CD4-positive, alpha-beta T cell treated with Interleukin-6 for 4 hours (primary cell): ENCODE data around the gene CLCN1.

Source experiments
- DNase-seq: peaks from one replicate; pipeline ENCODE4 v3.0.0-alpha.2; 2020; ENCODE audit warnings: mixed read lengths

Gene CLCN1

DNA sequence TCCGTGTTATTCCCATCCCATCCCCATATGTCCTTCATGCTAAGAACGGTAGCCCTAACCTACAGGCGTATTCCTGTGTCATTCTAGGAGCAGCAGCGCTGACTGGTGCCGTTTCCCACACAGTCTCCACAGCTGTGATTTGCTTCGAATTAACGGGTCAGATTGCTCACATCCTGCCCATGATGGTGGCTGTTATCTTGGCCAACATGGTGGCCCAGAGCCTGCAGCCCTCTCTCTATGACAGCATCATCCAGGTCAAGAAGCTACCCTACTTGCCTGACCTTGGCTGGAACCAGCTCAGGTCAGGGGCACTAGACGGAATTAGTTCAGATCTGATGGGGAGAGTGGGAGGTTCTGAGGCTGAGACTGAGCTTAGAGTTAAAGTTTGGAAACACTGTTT, 25.9 kb downstream of the CLCN1 start:
- DNase-seq, result no peak

DNA sequence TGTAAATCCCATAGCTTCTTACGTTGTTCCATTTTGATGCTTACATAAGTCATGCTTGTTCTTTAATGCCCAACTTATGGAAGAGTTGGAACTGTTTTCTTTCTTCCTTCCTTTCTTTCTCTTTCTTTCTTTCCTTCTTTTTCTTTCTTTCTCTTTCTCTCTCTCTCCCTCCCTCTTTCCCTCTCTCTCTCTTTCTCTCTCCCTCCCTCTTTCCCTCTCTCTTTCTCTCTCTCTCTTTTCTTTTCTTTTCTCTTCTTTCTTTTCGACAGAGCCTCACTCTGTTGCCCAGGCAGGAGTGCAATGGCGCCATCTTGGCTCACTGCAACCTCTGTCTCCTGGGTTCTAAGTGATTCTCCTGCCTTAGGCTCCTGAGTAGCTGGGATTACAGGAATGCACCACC, 27.7 kb downstream of the CLCN1 start:
- DNase-seq, result no peak

DNA sequence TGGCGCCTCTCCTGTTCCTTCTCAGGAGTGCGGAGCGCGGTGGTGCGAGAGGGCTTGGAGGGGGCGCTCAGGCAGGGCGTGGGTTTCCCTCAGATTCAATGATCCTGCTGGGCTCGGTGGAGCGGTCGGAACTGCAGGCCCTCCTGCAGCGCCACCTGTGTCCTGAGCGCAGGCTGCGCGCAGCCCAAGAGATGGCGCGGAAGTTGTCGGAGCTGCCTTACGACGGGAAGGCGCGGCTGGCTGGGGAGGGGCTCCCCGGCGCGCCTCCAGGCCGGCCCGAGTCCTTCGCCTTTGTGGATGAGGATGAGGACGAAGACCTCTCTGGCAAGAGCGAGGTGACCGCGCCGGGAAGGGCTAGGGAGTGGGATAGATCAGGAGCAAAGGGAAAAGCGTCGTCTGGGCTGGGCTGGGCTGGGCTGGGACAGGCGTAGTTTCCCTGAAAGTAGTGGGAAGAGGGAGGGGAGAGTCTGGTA, 29.6 kb downstream of the CLCN1 start:
- DNase-seq, result peak; percentile 75

DNA sequence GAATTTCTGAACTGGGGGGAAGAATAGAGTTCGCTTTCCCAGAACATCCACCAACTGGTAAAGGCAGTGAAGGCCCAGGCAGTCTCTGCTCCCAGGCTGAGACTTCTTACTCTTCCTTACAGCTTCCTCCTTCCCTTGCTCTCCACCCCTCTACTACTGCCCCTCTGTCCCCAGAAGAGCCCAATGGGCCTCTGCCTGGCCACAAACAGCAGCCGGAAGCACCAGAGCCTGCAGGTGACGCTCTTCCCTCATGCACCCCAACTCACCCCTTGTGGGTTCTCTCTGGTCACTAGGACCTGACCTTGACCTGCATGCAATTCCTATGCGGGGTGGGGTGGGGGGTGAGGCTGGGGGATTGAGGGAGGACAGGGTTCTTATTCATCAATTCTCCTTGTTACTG, 30.1 kb downstream of the CLCN1 start:
- DNase-seq, result no peak

DNA sequence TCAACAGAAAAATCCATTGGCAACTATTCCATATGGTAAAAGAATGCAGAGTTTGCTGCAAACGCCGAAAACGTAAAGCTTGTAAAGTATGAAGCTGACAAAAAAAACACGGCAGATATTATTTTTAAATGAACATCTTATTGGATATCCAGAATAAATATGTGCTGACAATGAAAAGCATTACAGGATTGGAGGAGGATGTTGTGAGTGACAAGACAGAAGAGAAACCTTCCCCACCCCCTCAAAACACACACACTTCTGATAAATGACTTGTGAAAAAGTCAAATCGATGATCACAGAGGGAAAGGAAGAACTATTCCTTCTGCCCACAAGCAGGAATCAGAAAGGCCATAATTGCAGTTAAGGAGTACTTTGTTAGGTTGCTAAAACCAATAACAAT, 32.0 kb downstream of the CLCN1 start:
- DNase-seq, result no peak

DNA sequence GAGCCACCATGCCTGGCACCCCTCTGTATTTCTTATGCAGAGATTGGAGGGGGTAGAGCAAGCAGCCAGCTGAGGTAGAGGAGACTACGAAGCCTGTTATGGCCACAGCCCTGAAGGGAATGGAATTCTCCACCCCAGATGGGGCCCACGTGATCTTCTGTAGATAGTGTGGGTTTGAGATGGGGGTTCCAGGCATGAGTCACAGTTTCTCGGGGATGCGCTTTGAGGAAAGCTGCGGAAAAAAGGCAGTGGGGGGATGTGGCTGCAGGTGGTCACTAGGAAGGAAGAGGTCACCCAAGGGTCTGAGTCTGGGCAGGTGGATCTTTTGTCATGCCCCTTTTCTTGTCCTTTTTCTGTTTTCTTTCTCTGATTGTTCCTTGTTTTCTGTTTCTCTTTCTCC, 35.1 kb downstream of the CLCN1 start:
- no peak for DNase-seq

DNA sequence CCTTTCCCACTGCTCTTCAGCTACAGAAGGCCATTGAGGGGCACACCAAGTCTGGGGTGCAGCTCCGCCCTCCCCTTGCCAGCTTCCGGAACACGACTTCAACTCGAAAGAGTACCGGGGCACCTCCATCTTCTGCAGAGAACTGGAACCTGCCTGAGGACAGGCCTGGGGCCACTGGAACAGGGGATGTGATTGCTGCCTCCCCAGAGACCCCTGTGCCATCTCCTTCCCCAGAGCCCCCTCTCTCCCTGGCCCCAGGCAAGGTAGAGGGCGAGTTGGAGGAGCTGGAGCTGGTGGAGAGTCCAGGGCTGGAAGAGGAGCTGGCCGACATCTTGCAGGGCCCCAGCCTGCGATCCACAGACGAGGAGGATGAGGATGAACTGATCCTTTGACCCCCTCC, 35.7 kb downstream of the CLCN1 start:
- DNase-seq, result no peak

DNA sequence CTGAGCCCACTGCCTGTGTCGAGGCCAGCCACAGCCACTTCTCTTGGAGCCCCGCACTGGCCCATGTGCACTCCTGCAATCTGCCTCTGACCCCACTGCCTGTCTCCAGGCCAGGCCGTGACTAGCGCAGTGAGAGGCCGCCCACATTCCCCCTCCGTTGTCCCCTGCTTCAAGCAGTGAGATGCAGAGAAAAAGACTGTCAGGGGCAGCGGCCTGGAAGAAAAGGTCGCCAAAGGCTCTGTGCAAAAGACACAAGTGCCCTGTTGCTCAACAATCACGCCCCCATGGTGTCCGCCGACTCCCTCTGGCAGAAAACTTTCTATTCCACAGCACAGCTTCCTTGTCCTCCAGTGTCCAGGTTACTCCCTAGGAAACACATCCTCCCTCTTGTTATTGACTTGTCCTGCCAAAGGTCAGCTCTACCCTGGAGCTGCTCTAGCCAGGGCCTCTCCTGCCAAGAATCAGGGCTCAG, 36.7 kb downstream of the CLCN1 start:
- DNase-seq, result no peak

DNA sequence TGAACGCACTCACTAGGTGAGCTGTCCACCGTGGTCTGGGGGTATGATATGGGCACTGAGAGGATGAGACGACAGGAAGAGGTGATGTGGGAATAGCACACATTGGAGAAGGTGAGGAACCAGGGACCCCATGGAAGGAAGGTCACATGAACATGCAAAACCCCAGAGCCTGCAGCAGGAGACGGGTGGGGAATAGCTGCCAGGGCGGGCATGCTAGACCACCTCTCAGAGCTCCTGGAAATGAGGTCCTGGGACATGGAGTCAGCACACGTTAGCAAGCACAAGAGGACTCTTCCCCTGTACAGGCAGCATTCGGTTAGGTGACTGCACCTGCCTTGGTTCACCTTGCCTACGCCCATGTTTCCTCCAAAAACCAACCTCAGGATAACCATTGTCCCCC, 38.5 kb downstream of the CLCN1 start:
- no peak for DNase-seq

DNA sequence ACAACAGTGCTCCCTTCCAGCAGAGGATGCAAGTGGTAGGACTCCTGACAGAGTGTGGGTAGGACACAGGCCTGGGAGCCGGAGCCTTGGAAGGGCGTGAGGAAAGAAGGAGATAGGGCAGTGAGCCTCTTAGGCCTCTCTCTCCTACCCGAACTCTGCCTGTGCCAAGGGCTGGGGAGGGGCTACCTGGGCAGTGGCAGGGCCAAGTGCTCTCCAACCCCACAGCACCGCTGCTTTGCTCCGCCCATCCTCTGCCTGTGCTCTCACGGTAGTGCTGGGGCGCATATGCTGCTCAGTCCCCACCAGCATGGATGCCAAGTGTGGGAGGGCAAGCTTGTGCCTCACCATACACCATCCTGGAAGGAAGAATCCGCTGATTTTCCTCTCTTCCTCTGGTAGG, 39.1 kb downstream of the CLCN1 start:
- no peak for DNase-seq

DNA sequence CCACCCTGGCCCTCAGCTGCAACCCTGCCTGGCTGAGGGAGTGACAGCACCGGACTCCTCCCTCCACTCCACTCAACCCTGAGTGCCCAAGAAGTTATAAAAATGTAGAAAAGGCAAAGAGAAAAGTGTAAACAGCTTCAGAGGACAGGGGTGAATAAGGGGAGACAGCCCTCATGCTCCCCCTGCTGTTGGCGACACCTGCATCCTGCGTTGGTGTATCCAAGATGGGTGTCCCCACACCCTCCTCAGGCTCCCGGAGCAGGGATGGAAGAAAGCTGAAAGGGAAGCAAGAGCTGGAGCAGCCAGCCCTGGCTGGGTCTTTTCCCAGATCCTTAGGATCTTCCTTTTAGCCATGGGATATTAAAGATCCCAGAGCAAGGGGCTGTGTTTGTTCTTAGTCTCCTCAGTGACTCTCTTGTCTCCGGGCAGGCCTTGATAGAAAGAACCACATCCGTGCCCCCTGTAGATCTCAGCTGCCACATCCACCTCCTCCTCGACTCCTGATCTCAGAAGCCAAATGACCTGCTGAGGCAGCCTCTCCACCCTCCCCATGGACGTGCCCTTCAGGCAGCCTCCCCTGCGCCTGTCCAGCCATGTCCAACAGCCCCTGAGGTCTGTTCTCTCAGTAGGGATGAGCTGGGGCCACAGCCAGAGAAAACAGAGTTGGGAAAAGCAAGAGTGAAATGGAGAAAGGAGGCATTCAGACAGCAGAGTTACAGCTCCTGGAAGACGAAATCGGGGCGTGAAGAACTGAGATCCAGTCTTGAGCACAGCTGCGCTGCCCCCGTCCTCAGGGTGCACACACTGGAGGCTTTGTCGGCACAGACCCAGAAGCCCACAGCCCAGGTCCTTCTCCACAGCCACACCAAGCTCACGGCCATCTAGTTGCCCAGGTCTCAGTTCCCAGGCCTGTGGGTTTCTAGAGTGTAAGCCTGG, 39.8 kb downstream of the CLCN1 start:
- no peak for DNase-seq

DNA sequence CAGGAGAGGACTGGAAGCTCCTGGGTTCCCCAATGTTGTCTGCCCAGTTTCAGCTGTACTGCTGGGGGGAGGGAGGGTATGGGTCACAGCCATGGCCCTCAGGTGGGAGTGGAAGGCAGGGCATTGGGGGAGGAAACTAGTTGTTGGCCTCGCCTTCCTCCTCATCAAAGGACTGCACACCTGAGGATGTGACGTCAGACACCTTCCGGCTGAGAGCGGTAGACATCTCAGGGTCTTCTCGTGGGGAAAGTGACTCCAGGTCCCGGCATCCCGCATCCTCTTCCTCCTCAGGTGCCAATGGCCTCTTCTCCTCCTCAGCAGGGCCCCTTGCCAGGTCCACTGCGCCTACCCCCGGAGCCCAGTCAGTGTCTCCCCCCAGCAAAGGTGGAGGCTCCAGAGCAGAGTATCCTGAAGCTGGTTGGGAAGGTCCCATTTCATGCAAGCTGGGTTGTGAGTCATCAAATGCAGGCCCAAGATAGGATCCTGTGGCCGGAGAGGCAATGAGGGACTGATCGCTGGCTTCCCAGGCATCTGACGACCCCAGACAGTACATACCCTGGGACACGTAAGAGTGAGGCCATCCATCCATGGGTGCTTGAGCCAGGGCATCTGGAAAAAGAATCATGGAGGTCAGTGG, 40.6 kb downstream of the CLCN1 start:
- DNase-seq, result no peak

DNA sequence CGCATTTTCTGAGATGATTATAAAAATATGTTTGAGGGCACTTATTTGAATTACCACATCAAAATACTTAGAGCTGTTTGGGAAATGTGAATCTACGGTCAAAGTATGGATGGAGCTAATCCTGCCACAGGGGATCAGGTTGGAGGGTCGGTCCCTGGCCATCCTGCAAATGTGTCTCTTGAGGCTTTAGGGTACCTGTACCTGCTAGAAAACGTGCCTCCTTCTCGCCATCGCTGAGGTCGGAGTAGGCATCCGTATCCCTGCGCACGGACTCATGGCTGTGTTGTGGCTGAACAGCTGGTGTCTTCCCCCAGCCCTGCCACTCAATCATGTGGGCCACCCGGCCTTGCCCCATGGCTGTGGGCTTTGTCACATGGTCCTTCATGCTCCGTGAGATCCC, 42.7 kb downstream of the CLCN1 start:
- DNase-seq, result no peak

DNA sequence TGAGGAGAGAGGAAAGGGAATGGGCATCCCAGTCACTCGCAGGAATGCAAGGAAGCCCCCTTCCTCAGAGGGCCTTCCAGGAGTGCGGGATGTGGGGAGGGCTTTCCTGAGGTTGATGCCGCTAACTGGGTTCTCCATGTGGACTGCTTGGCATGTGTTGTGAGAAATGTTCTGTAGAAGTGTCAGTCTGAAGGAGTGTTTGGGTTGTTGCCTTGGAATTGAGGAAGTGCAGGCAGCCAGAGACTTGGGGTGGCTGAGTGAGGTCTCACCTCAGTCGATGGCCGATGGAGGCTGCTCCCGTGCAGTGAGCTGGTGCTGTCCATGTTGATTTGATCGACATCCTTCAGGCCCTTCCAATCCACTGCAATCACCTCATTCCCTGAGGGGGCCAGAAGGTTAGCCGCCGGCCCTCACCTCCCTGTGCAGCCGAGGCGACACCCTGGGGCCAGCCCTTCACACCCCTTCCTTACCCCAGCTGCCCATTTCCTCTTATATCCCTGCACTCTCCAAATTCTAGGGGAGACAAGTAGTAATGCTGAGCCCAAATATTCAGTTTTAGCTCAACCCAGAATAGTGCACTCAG, 44.0 kb downstream of the CLCN1 start:
- no peak for DNase-seq

DNA sequence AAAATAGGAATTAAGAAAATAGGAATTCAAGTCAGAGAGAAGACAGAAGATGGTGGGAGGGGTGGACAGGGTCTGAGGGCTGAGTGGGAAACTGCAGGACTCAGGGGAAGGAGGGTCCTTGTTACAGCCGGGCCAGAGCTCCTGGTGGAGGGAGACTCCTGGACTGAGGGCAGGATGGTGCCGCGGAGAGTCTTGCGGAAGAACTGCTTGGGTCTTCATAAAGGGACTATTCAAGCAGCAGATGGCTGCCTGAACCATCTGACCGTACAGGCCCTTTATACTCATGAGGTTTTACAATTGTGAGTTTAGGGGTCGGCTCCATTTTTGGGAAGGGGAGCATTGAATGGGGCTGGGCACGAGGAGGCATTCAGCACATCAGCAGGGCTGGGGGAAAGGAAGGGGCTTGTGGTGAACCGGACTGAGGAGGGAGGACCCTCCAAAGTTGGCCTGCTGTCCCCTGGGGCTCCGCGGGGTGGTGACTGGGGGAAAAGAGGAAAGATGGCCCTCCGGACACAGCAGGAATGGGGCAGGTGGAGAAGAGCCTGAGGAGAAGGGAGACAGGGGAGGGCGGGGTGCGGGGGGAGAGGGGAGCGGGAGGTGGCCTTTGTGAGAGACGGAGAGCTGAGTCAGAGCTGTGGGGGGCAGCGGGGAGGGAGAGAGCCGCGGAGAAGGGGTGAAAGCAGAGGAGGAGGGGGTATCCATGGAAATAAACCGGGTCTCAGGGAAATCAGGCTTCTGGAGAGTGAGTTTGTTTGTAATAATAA, 45.1 kb downstream of the CLCN1 start:
- no peak for DNase-seq

DNA sequence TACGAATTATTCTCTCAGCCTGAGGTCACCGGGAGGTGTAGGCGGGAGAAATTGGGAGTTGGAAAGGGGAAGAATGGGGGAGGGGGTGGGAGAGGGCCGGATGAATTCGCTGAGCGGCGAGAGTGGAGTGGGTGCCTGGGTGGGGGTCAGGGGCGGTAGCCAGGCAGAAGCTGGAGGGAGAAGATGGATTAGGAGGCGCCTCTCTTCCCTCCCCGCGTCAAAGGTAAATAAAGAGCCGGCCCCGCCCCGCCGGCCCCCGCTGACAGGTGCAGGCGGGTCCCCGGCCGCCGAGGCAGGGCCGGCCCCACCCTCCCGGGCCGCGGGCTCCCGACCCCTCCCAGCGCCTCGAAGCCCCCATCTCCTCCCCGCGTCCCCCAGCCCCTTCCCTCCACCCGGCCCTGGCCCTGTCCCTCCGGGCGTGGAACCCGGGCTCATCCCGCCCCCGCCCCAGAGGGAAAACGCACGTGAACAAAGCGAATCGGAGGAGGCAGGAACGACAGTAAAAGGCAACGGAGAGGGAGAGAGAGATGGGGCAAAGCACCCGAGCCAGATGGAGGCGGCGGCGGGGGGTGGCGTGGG, 45.7 kb downstream of the CLCN1 start:
- DNase-seq, result peak; percentile 13

DNA sequence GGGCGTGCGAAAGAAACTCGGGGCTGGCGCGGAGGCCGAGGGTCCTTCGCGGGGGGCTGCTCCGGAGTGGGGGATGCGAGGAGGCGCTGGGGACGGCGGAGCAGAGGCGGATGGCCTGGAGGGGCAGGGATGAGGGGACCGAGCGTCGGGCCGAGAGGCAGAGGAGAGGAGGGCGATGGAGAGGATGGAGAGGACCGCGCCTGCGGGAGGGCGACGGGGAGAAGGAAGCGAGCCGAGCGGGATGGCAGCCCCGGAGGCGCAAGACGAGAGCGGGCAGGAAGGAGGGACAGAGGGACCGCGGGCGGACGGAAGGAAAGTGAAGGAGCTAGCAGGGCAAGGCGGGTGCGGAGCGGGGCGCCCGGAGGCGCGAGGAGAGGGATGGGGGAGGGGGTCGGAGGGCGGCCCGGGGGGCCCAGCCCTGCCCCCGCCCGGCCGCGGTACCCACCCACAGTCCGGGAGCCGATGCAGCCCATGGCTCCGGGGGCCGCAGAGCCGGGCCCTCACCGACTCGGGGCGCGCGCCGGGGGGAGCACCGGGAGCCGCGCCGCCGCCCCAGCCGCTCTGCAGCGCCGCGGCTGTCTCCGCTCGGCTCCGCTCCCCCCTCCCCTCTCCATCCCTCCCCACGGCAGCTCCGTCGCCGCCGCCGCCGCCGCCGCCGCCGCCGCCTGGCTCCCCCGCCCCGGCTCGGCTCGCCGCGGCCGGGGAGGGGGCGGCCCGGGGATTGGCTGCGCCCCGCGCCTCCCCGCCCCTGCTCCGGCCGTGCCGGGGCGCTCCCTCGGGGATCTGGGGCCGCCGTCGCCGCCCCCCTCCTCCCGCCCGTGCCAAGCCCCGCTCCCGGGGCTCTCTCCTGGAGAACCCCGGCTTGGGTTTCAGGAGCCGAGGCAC, 46.5 kb downstream of the CLCN1 start, which contains the start of gene FAM131B:
Gene FAM131B (minus strand): TSS at position 583 of the 885 bp plus-strand sequence. CDS start 110 bp downstream, at position 473.
- DNase-seq, result peak; percentile 61

DNA sequence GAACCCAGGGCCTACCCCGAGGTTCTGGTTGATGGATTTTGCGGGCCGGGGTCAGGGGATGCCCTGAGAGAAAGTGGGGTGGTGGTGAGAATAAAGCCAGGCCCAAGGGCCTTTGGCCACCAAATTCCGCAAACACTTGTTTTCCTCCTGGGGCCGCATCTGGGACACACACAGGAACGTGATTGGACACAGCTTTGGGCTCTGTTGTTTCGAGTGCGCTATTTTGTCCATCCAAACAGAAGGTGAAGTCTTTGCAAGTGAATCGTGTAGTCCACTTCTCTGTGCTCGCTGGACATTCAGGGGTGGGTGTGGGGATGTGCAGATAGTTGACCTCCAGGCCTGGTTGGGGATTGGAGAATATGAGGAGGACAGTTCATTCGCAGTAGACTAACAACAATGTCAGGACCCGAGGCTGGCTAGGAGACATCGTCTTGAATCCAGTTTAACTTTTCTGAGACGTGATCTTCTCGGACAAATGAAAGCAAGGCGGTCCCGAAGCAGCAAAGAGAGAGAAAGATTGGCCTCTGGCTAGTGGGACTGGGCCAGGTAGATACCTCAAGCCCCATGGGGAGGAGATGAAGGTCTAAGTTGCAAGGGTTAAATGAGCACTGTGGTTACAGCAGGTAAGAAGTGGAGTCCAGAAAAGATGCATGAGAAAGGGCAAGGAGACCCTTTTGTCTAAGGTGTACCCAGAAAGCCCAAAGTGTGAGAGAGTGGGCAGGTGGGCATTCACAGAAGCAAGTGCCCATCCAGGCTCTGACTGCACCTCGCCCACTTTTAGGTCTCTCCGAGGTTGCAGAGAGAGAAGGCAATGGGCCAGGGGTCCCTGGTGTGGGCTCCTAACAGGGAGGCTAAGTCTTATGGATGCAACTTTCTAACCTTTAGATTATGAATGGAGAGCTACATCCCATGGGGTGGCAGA, 47.4 kb downstream of the CLCN1 start:
- DNase-seq, result no peak

DNA sequence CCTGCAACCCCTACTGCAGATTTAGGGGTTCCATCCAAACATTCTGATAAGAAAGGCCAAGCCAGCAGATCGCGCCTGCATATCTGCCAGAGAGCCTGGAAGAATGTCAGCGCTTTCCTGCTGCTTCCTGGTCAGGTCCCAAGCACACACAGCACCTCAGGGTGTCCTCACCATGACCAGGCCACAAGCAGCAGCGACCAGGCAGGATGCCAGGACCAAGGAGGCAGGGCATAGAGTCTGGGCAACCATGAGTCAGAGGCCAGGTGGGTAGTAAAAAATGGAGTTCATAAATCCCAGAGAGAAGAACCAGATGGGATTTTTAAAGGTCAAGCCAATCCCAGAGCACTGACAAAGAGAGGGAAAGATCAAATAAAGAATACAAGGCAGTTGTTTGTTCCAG, 52.1 kb downstream of the CLCN1 start:
- no peak for DNase-seq

DNA sequence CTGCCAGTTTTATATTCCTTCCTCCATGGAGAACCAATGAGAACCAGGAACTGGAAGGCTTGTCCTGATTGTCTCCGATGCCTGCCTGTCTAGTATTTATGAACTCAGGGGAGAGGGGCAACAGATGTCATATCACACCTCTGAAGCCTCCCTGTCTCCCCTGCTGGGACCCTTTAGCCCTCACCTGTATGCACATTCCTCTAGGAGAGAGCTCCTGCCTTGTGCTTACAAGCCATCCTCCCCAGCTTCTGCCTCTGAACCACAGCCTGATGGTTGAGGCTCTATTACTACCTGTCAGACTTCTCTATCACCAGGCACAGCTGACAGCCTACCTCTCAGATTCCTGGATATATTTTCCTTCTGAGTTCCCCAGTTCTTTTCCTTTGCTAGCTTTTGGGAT, 52.5 kb downstream of the CLCN1 start:
- no peak for DNase-seq
